GM19099 (cell line): ENCODE results near the gene PHLDA2.

ENCODE experiments used
- POLR2A ChIP-seq: IDR thresholded peaks from 3 replicates; pipeline ENCODE4 v1.6.1; 2011; ENCODE audit warnings: low read depth; ENCODE audit not compliant: insufficient read length; ENCODE audit errors: extremely low read depth

The PHLDA2 gene

GRCh38 chr11:2928605-2929530 is at the start of gene PHLDA2:
TSS of gene PHLDA2 (minus strand) at chr11:2929420. CDS start at chr11:2929364, 56 bp downstream.
- peak; percentile 59 for TF ChIP-seq POLR2A

- TF ChIP-seq POLR2A = no peak
Observed at GRCh38 chr11:2977113-2977512, 47.9 kb upstream of the PHLDA2 start.

- no peak for TF ChIP-seq POLR2A
Observed at GRCh38 chr11:2976294-2977063, 47.3 kb upstream of the PHLDA2 start.

- TF ChIP-seq POLR2A = no peak
Observed at GRCh38 chr11:2975594-2975993, 46.4 kb upstream of the PHLDA2 start.

GRCh38 chr11:2974272-2974671 is 45.1 kb upstream of the PHLDA2 start:
- no peak for TF ChIP-seq POLR2A

GRCh38 chr11:2968341-2968900 is 39.2 kb upstream of the PHLDA2 start:
- no peak for TF ChIP-seq POLR2A

GRCh38 chr11:2964782-2965181 is 35.6 kb upstream of the PHLDA2 start:
- TF ChIP-seq POLR2A = no peak

GRCh38 chr11:2963761-2964160 is 34.5 kb upstream of the PHLDA2 start:
- no peak for TF ChIP-seq POLR2A

GRCh38 chr11:2963112-2963754 is 34.0 kb upstream of the PHLDA2 start:
- TF ChIP-seq POLR2A = no peak

GRCh38 chr11:2961080-2961479 is 31.9 kb upstream of the PHLDA2 start:
- TF ChIP-seq POLR2A = no peak

GRCh38 chr11:2960139-2960538 is 30.9 kb upstream of the PHLDA2 start:
- no peak for TF ChIP-seq POLR2A

- no peak for TF ChIP-seq POLR2A
Observed at GRCh38 chr11:2958251-2958650, 29.0 kb upstream of the PHLDA2 start.

GRCh38 chr11:2955906-2956476 is 26.8 kb upstream of the PHLDA2 start:
- TF ChIP-seq POLR2A = no peak

- TF ChIP-seq POLR2A = no peak
Observed at GRCh38 chr11:2954263-2954662, 25.0 kb upstream of the PHLDA2 start.

- TF ChIP-seq POLR2A = no peak
Observed at GRCh38 chr11:2952290-2952689, 23.1 kb upstream of the PHLDA2 start.
